ENCODE results near the gene LIME1.

LIME1 gene

DNA sequence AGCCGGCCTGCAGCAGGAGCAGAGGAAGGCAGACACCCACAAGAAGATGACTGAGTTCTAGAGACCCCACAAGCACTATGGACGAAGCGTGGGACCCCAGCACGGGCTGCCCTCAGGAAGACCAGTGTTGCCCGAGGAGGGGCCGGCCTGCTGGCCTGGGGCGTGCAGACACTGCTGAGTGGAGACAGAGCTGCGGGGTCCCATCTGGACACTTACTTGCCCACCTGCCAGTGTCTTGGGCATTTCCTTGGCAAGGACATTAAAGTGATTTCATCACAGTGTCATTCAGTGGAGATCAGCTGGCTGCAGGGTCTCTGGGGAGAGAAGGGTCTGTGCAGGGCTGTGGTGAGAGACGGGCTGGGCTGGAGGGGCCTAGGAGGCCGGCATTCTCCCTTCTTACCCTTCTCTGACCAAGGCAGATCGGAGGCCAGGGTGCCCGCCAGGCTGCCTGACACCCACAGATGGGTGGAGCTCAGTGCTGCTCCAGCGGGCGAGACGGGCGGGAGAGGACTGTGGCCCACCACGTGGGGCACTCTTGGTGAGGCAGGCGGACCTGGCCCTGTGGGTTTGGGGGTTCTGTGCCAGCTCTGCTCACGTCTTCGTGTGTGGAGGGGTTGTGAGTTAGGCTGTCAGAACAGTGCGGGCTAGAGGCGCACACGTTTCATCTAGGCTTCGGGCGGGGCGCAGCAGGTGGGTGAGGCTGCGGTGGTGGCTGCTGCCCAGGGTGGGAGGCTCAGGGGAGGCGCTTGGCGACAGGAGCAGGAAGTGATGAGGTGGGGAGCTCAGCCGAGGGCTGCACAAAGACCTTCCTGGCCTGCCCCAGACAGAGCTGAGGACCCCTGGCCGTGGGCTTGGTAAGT is at the start of gene LIME1:
TSS of gene LIME1 (plus strand) at position 806 of the 860 bp plus-strand sequence. CDS start 886 bp downstream, outside the sequence.
- no peaks in the 10 kb centered on the region for H3K27me3 ChIP-seq (replicated peaks; ENCODE audit: control insufficient read depth, insufficient read depth, low read length)
- TF ChIP-seq, protein P1, sequence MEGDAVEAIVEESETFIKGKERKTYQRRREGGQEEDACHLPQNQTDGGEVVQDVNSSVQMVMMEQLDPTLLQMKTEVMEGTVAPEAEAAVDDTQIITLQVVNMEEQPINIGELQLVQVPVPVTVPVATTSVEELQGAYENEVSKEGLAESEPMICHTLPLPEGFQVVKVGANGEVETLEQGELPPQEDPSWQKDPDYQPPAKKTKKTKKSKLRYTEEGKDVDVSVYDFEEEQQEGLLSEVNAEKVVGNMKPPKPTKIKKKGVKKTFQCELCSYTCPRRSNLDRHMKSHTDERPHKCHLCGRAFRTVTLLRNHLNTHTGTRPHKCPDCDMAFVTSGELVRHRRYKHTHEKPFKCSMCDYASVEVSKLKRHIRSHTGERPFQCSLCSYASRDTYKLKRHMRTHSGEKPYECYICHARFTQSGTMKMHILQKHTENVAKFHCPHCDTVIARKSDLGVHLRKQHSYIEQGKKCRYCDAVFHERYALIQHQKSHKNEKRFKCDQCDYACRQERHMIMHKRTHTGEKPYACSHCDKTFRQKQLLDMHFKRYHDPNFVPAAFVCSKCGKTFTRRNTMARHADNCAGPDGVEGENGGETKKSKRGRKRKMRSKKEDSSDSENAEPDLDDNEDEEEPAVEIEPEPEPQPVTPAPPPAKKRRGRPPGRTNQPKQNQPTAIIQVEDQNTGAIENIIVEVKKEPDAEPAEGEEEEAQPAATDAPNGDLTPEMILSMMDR (IDR thresholded peaks at IDR 0.05; ENCODE audit: insufficient read depth, low read length, poor library complexity, severe bottlenecking) = no peak
- H3K36me3 ChIP-seq (ENCODE audit: control insufficient read depth, insufficient read depth, low read length) = peaks cover 21% of the 10 kb centered on the region
- H3K4me3 ChIP-seq (replicated peaks; ENCODE audit: low read depth, low read length) = peak within 1 kb of the TSS; percentile 65
- peak; percentile 85 for DNase-seq (ENCODE audit: extremely low read depth, insufficient read length)

DNA sequence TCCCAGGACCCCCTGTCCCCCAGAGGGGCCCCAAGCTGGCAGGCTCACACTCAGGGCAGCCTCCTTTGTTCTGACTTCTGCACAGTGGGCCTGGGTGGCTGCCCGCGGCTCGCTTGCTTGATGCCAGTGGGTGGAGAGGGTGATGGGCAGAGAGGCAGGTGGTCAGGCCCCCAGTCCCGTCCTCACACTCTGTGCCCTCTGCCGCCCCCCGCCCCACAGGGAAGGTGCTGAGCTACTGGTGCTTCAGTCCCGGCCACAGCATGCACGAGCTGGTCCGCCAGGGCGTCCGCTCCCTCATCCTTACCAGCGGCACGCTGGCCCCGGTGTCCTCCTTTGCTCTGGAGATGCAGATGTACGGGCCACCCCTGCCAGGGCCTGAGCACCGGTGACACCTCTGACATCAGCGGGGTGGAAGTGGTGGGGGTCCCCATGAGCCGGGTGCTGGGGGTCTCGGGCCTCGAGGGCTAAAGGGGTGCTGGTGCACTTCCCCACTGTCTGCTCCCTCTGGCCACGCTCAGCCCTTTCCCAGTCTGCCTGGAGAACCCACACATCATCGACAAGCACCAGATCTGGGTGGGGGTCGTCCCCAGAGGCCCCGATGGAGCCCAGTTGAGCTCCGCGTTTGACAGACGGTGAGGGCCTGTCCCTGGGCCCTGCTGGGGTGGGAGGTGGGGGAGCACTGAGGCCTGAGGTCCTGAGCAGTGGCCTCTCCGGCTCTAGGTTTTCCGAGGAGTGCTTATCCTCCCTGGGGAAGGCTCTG is 48.9 kb upstream of the LIME1 start:
- no peak for DNase-seq (ENCODE audit: extremely low read depth, insufficient read length)
- TF ChIP-seq, protein P1 (IDR thresholded peaks at IDR 0.05; ENCODE audit: insufficient read depth, low read length, poor library complexity, severe bottlenecking) = no peak
- Histone ChIP-seq H3K36me3 (ENCODE audit: control insufficient read depth, insufficient read depth, low read length) (0 out of 2 replicates have a peak, but pooled peaks cover 1% of the 10 kb centered on the region), H3K4me3 (replicated peaks; ENCODE audit: low read depth, low read length) (no peak overlapping the region), H3K27me3 (replicated peaks; ENCODE audit: control insufficient read depth, insufficient read depth, low read length) (no peaks in the 10 kb centered on the region)

- Histone ChIP-seq H3K36me3 (ENCODE audit: control insufficient read depth, insufficient read depth, low read length) (no peaks in the 10 kb centered on the region), H3K4me3 (replicated peaks; ENCODE audit: low read depth, low read length) (no peak overlapping the region), H3K27me3 (replicated peaks; ENCODE audit: control insufficient read depth, insufficient read depth, low read length) (no peaks in the 10 kb centered on the region)
- no peak for DNase-seq (ENCODE audit: extremely low read depth, insufficient read length)
- TF ChIP-seq, protein P1 (IDR thresholded peaks at IDR 0.05; ENCODE audit: insufficient read depth, low read length, poor library complexity, severe bottlenecking) = no peak
These were observed 48.0 kb upstream of the LIME1 start for GRCh38 chr20:63688228-63689045.

GRCh38 chr20:63689046-63690002 is 47.1 kb upstream of the LIME1 start:
- no peak for DNase-seq (ENCODE audit: extremely low read depth, insufficient read length)
- no peak overlapping the region for H3K4me3 ChIP-seq (replicated peaks; ENCODE audit: low read depth, low read length)
- peaks cover 3% of the 10 kb centered on the region; the same call in 1 of the 2 replicates for H3K36me3 ChIP-seq (ENCODE audit: control insufficient read depth, insufficient read depth, low read length)
- no peaks in the 10 kb centered on the region for H3K27me3 ChIP-seq (replicated peaks; ENCODE audit: control insufficient read depth, insufficient read depth, low read length)
- TF ChIP-seq, protein P1 (IDR thresholded peaks at IDR 0.05; ENCODE audit: insufficient read depth, low read length, poor library complexity, severe bottlenecking) = no peak
